ENCODE results near the gene BTBD17.
A peak's percentile ranks its signal among the peaks of the same experiment; 100 is the strongest.
"Not testable (repeated sequence)": the region's sequence is repeated elsewhere in the genome, so short reads cannot be mapped to it uniquely, and the experiment has no call there.

BTBD17 gene

GRCh38 chr17:74361230-74362068 lies at the start of gene BTBD17:
BTBD17 (minus strand) TSS chr17:74361868; CDS start chr17:74361819, 49 bp downstream.
- peak; percentile 59 for DNase-seq

- DNase-seq: no peak
These were observed 48.4 kb upstream of the BTBD17 start for GRCh38 chr17:74410001-74410443.

GRCh38 chr17:74408815-74409214 lies 47.1 kb upstream of the BTBD17 start:
- no peak for DNase-seq

GRCh38 chr17:74408262-74408661 lies 46.6 kb upstream of the BTBD17 start:
- DNase-seq: no peak

- no peak for DNase-seq
These were observed 45.7 kb upstream of the BTBD17 start for GRCh38 chr17:74407384-74407783.

DNA sequence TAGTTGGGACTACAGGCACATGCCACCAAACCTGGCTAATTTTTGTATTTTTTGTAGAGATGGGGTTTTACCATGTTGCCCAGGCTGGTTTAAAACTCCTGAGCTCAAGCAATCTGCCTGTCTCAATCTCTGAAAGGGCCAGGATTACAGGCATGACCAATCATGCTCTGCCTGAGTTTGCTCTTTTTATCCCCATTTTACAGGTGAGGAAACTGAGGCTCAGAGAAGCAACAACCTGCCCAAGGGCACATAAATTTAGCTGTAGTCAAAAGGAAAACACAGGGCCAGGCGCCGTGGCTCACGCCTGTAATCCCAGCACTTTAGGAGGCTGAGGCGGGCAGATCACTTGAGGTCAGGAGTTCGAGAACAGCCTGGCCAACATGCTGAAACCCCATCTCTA lies 43.6 kb upstream of the BTBD17 start:
- not testable (repeated sequence) for DNase-seq

GRCh38 chr17:74404789-74405188 lies 43.1 kb upstream of the BTBD17 start:
- DNase-seq: no peak

DNA sequence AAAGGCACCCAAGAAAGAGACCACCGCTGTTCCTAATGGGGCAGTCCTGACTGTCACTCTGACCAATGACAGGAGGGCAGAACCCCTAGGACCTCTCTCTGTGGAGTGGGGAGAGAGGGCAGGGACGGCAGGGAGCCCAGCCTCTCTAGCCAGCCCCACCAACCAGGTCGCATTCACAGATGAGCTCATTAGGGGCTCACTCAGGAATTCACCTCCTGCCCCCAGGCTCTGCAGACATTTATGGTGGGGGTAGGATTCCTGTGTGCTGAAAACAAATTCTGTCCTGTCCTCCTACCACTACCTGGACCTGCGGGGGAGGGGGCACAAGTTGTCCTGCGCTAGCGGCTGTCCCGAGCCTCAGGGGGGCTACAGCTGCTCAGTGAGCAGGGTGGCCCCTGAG lies 42.5 kb upstream of the BTBD17 start:
- DNase-seq: no peak

GRCh38 chr17:74403512-74404137 lies 42.0 kb upstream of the BTBD17 start:
- DNase-seq: no peak

DNA sequence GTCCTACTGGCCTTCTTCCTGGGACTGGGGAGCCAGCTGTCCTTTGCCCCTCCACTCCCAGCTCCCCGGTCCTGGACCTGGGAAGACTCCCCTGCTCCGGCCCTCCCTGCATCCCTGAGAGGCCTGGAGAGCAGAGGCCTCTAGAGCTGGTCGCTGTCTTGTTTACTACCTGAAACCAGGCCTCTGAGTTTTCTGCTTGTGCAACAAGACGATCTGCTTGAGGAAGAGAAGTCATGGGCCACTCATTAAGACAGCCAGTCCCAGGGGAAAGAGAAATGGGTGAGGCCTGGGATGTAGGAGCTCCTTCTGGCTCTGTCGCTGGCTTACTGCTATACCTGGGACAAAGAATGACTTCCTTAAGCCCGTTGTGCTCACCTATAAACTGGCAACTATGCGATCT lies 40.4 kb upstream of the BTBD17 start:
- DNase-seq: no peak

DNA sequence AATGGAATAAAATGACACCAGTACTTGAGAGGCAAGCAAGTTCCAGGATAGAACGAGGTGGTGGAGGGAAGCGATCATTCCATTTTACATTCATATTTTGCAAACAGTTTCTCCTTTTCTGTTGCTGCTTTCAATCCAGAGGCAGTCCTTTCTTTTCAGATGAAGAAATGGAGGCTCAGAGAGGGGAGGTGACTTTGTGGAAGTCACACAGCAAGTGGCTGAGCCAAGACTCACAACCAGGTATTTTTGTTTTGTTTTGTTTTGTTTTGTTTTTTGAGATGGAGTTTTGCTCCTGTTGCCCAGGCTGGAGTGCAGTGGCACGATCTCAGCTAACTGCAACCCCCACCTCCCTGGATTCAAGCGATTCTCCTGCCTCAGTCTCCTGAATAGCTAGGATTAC lies 34.9 kb upstream of the BTBD17 start:
- DNase-seq: no peak

DNA sequence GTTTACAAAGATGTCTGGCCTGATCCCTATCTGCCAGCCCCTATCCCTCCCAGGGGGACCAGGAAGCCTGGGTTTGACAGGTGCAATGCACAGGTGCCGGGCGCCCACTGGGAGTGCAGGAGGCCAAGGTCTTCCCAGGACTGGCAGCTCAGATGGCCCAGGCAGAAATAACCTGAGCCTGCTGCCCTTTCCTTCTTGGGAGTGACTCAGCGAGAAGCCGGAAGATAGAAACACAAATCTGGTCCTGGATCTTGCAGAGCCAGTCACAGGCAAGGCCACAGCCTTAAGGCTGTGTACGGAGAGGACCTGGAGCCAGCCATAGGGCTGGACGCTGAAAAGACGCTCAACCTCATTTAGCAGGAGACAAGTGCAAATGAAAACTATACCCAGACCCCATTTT lies 33.3 kb upstream of the BTBD17 start:
- no peak for DNase-seq

GRCh38 chr17:74394275-74394950 lies 32.7 kb upstream of the BTBD17 start:
- DNase-seq: no peak

- no peak for DNase-seq
These were observed 31.8 kb upstream of the BTBD17 start for GRCh38 chr17:74393346-74393942.

DNA sequence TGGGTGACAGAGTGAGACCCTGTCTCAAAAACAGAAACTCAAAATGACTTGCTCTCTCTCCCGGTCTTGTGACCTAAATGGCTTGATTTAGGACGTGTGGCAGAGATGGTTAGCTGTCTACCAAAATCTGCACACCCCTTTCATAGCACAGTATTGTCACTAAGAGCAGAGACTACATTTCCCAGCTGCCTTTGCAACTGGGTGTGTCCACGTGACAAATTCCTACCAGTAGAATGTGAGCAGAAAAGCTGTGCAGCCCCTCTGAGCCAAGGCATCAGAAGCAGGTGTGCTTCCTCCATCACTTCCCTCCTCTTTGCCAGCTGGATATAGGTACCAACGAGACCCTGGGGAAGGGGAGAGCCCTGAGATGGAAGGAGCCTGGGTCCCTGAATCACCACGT lies 31.2 kb upstream of the BTBD17 start:
- no peak for DNase-seq

DNA sequence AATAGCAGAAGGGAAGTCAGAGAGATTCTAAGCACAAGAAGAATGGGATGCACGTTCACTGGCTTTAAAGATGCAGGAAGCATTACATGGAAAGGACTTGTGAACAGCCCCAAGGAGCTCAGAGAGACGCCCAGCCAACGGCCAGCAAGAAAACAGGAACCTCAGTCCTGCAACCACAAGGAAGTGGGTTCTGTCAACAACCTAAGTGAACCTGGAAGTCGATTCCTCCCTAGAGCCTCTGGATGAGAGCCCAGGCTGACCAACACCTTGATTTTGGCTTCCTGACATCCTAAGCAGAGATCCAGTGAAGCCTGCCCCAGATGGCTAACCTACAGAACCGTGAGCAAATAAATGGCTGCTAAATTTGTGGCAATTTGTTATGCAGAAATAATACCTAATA lies 30.1 kb upstream of the BTBD17 start:
- DNase-seq: no peak

- no peak for DNase-seq
These were observed 29.3 kb upstream of the BTBD17 start for GRCh38 chr17:74390680-74391653.

GRCh38 chr17:74389937-74390679 lies 28.4 kb upstream of the BTBD17 start:
- DNase-seq: no peak

DNA sequence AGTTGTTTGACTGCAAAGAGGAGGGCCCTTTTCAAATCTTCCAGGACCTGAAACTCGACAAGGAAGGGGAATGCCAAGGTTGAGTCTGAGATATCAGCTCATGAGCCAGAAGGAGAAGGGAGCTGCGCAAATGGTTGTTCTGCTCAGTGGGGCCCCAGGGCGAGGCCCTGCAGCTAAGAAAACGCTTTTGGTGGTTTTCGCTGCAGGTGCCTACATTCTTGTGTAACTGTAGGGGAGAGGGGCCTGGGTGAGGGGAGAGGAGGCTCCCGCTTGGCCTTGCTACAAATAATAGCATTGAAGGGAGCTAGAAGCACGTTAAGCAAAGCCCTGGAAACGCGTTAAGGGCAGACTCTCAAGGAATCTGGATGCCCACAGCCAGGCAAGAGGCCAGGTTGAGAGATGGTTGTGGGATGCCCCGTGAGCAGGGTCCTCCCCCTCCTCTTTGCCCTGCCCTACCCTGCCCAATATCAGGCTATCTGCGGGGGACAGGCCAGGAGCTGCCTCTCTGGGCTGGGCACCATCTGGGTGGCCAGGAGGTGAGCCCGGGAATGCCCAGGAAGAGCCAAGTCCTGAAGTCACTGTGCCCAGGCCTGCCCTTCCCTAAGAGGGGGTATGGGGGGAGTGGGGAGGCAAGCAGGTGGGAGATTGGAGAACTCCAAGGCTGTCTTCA lies 27.6 kb upstream of the BTBD17 start:
- DNase-seq: no peak

DNA sequence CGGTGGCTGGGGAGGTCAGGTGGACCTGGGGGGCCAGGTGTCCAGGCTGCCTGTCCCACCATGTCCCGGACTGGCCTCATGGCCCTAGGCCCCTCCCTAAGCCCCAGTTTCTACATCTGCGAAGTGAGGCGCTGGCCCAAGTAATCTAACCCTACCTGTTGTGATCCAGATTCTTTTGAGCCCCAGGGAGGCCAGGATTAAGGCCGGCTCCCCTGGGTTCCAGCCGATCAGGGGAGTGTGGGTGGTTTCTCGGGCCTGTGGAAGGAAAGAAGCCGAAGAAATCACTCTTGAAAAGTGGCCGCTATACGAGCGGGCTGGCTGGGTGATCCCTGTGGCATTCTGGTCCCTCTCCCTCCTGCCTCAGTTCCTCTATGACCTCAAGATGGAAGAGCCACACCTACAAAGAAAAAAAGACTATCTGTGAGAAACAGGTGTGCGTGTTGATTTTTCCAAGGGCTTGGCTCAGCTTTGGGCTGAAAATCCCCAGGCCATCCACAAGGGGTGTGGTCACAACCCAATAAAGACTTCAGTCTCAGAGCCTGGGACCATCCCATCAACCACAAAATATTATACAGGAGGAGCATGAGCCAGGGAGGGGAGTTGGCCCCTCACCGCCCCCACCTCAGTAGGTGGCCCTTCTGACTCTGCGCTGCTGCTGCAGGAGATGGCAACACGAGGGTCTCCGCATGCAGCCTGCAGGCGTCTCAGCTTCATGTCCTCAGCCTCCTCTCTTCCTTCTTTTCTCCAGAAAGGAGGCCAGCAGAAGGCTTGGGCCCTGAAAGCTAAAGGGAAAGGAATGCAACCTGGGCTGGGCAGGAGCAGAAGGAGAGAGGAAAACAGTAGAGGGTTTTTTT lies 25.9 kb upstream of the BTBD17 start:
- DNase-seq: no peak
